KOPT-K1 (cell line): Measurements from ENCODE around the gene WWTR1.

ENCODE experiments used
- H3K27ac ChIP-seq: fragments of 200-600 bp; sonication (generic); 2 replicates; pipeline ENCODE4 v1.5.1; 2016; ENCODE audit warnings: antibody characterized with exemption, mild to moderate bottlenecking, low read depth, low read length; ENCODE audit not compliant: poor library complexity, severe bottlenecking
- H3K36me3 ChIP-seq: fragments of 200-600 bp; sonication (generic); 2 replicates; pipeline ENCODE4 v1.5.1; 2017; ENCODE audit warnings: antibody characterized with exemption, mild to moderate bottlenecking, low read length, moderate library complexity; ENCODE audit not compliant: insufficient read depth
- H3K9me3 ChIP-seq: fragments of 200-600 bp; sonication (generic); 2 replicates; pipeline ENCODE4 v1.5.1; 2017; ENCODE audit warnings: antibody characterized with exemption, low read length, mild to moderate bottlenecking; ENCODE audit not compliant: insufficient read depth, poor library complexity, severe bottlenecking

The WWTR1 gene

GRCh38 chr3:149579161-149579560 is 78.7 kb downstream of the WWTR1 start:
- H3K36me3 ChIP-seq, result no peaks in the 10 kb centered on the region
- H3K27ac ChIP-seq, result no peak overlapping the region
- H3K9me3 ChIP-seq, result no peaks in the 10 kb centered on the region

GRCh38 chr3:149577801-149578200 is 80.0 kb downstream of the WWTR1 start:
- Histone ChIP-seq H3K36me3 (no peaks in the 10 kb centered on the region), H3K27ac (no peak overlapping the region), H3K9me3 (no peaks in the 10 kb centered on the region)

GRCh38 chr3:149575961-149576564 is 81.8 kb downstream of the WWTR1 start:
- no peaks in the 10 kb centered on the region for H3K36me3 ChIP-seq
- no peaks in the 10 kb centered on the region for H3K9me3 ChIP-seq
- no peak overlapping the region for H3K27ac ChIP-seq

- Histone ChIP-seq H3K9me3 (no peaks in the 10 kb centered on the region), H3K27ac (no peak overlapping the region), H3K36me3 (no peaks in the 10 kb centered on the region)
These were observed 82.4 kb downstream of the WWTR1 start for GRCh38 chr3:149575213-149575960.

- H3K36me3 ChIP-seq, result no peaks in the 10 kb centered on the region
- no peak overlapping the region for H3K27ac ChIP-seq
- H3K9me3 ChIP-seq, result no peaks in the 10 kb centered on the region
These were observed 84.9 kb downstream of the WWTR1 start for GRCh38 chr3:149572796-149573414.

- Histone ChIP-seq H3K9me3 (no peaks in the 10 kb centered on the region), H3K36me3 (no peaks in the 10 kb centered on the region), H3K27ac (no peak overlapping the region)
These were observed 86.4 kb downstream of the WWTR1 start for GRCh38 chr3:149571381-149571780.

GRCh38 chr3:149570016-149570415 is 87.8 kb downstream of the WWTR1 start:
- Histone ChIP-seq H3K36me3 (no peaks in the 10 kb centered on the region), H3K9me3 (no peaks in the 10 kb centered on the region), H3K27ac (no peak overlapping the region)

GRCh38 chr3:149567381-149567780 is 90.4 kb downstream of the WWTR1 start:
- H3K9me3 ChIP-seq, result no peaks in the 10 kb centered on the region

GRCh38 chr3:149566292-149566975 is 91.4 kb downstream of the WWTR1 start:
- Histone ChIP-seq H3K36me3 (no peaks in the 10 kb centered on the region), H3K9me3 (no peaks in the 10 kb centered on the region), H3K27ac (no peak overlapping the region)

More at GRCh38 chr3:149567381-149567780, 90.4 kb downstream of the WWTR1 start:
- H3K27ac ChIP-seq, result no peak overlapping the region
- H3K36me3 ChIP-seq, result no peaks in the 10 kb centered on the region

- no peaks in the 10 kb centered on the region for H3K36me3 ChIP-seq
- H3K9me3 ChIP-seq, result no peaks in the 10 kb centered on the region
- H3K27ac ChIP-seq, result no peak overlapping the region
These were observed 93.7 kb downstream of the WWTR1 start for GRCh38 chr3:149564079-149564478.

- Histone ChIP-seq H3K27ac (no peak overlapping the region), H3K9me3 (no peaks in the 10 kb centered on the region), H3K36me3 (no peaks in the 10 kb centered on the region)
These were observed 94.7 kb downstream of the WWTR1 start for GRCh38 chr3:149563114-149563513.

- Histone ChIP-seq H3K36me3 (no peaks in the 10 kb centered on the region), H3K27ac (no peak overlapping the region), H3K9me3 (no peaks in the 10 kb centered on the region)
These were observed 97.2 kb downstream of the WWTR1 start for GRCh38 chr3:149560617-149561016.

GRCh38 chr3:149560001-149560400 is 97.8 kb downstream of the WWTR1 start:
- Histone ChIP-seq H3K36me3 (no peaks in the 10 kb centered on the region), H3K27ac (no peak overlapping the region), H3K9me3 (no peaks in the 10 kb centered on the region)

GRCh38 chr3:149559525-149559924 is 98.3 kb downstream of the WWTR1 start:
- Histone ChIP-seq H3K27ac (no peak overlapping the region), H3K9me3 (no peaks in the 10 kb centered on the region), H3K36me3 (no peaks in the 10 kb centered on the region)

GRCh38 chr3:149555927-149556326 is 101.9 kb downstream of the WWTR1 start:
- H3K27ac ChIP-seq, result no peak overlapping the region
- H3K9me3 ChIP-seq, result no peaks in the 10 kb centered on the region
- H3K36me3 ChIP-seq, result no peaks in the 10 kb centered on the region
